Adrenal gland (tissue), 12 donors: ENCODE results near the gene ZNF85. TPM values are rescaled to one million over a fixed set of nuclear protein-coding genes. Genes with fewer than 3 reads are reported as not detected.
"Not testable (repeated sequence)": the region's sequence is repeated elsewhere in the genome, so short reads cannot be mapped to it uniquely, and the experiment has no call there.

Experiments
- DNase-seq, 7 donors: peaks; one replicate each; pipeline ENCODE4 v3.0.0-alpha.2; 2019 to 2020
- H3K27ac ChIP-seq, 5 donors: fragments of 200-600 bp; sonication (generic) in 4 of 5; 1 replicate in 3 of 5; 2 replicates in 2 of 5; pipeline versions ENCODE4 v1.5.1 to v1.8.0; 2016 to 2020; ENCODE audit warnings: mild to moderate bottlenecking in 1 of 5
- H3K27me3 ChIP-seq: fragments of 200-600 bp; 2 replicates; pipeline ENCODE4 v1.8.0; 2021
- H3K36me3 ChIP-seq, 2 donors: fragments of 200-600 bp; replicated peaks in 1 of 2; 1 replicate in 1 of 2; 2 replicates in 1 of 2; pipeline versions ENCODE4 v1.5.1 to v1.8.0; 2018 to 2022
- H3K4me1 ChIP-seq, 2 donors: fragments of 200-600 bp; replicated peaks in 1 of 2; 1 replicate in 1 of 2; 2 replicates in 1 of 2; pipeline versions ENCODE4 v1.5.1 to v1.8.0; 2018 to 2021
- H3K4me3 ChIP-seq, 4 donors: fragments of 200-600 bp; sonication (generic) in 3 of 4; one replicate each; pipeline ENCODE4 v1.5.1; 2016 to 2018
- H3K9me3 ChIP-seq, 3 donors: fragments of 200-600 bp; sonication (generic) in 1 of 3; replicated peaks in 1 of 3; 1 replicate in 2 of 3; 2 replicates in 1 of 3; pipeline versions ENCODE4 v1.5.1 to v1.8.0; 2016 to 2021
- CTCF ChIP-seq, 6 experiments: fragments of 450-650 bp in 4 of 6; fragments of 200-600 bp in 2 of 6; sonication (generic) in 1 of 6; IDR thresholded peaks; 1 replicate in 5 of 6; 2 replicates in 1 of 6; pipeline versions ENCODE4 v1.5.1 to v1.8.0; 2016 to 2021; ENCODE audit warnings: antibody characterized with exemption in 6 of 6, mild to moderate bottlenecking in 2 of 6, moderate library complexity in 1 of 6
- POLR2A ChIP-seq, 2 donors: fragments of 450-650 bp; IDR thresholded peaks; one replicate each; pipeline ENCODE4 v1.6.1; 2017; ENCODE audit warnings: antibody characterized with exemption in 2 of 2, mild to moderate bottlenecking in 2 of 2, moderate library complexity in 1 of 2
- WGBS, 4 donors: extraction: QIAGEN DNeasy Blood & Tissue Kit in 2 of 4; methylation state at CpG; one replicate each; pipeline versions ENCODE4 v1.1.5 to v1.1.7; 2013 to 2017; 5-methylcytosine and 5-hydroxymethylcytosine counted together
- intact Hi-C, 2 donors: fragments of 100-400 bp; cut with DNase I; formaldehyde crosslinking; loops; one replicate each; pipeline versions ENCODE4 v1.14.1 to v1.15.0; 2022 to 2023
- polyA plus RNA-seq, 3 donors: library from polyadenylated mRNA; stranded (reverse); fragments of 200-250 nt in 2 of 3; fragments of 350-450 nt in 1 of 3; fragmentation: Illumina TruSeq in 1 of 3; extraction: RNeasy Lipid Tissue Mini Kit (QIAGEN cat#74804) in 1 of 3; gene quantifications; one replicate each; pipeline ENCODE4 v1.2.3, GENCODE V29; 2013 to 2014
- total RNA-seq, 9 donors: library from RNA; depleted of rRNA in 4 of 9; stranded (reverse); fragments of >200 nt in 4 of 9; fragments of 120-200 nt in 1 of 9; fragmentation: NEBNext Ultra II Directional in 1 of 9; extraction: Animal tissue kit (Norgen Biotek cat#: 25700) in 1 of 9; gene quantifications; one replicate each; pipeline versions ENCODE4 v1.1.0 to v1.2.4, GENCODE V29; 2013 to 2023
- donor health status: healthy with polysubstance abuse.
- donor health status: Bipolar disorder and iron deficiency.
- donor health status: DM: yes; HTN: yes; CAD: no.
- donor health status: DM: no; HTN: no; CAD: no.
- donor health status: DM: no; HTN: no; CAD: no.
- donor health status: DM: yes; HTN: yes; CAD: no.

The ZNF85 gene
- total and polyA plus RNA-seq, 12 donors: 4.4 to 18.6 (median 11.0) TPM

GRCh38 chr19:20964798-20965197 is 41.7 kb downstream of the ZNF85 start:
- DNase-seq: no peak
- Histone ChIP-seq H3K4me3 (no peak overlapping the region), H3K36me3 (no peaks in the 10 kb centered on the region), H3K27ac (no peak overlapping the region), H3K27me3 (no peaks in the 10 kb centered on the region), H3K9me3 (no peaks in the 10 kb centered on the region), H3K4me1 (no peaks in the 10 kb centered on the region)
- intact Hi-C loops: no loop called here
- WGBS, 4 donors: 50 to 62% (median 51%) methylated on average over 3 to 4 of the region's 4 CpGs
- no peak for TF ChIP-seq CTCF (IDR thresholded peaks at IDR 0.05)

DNA sequence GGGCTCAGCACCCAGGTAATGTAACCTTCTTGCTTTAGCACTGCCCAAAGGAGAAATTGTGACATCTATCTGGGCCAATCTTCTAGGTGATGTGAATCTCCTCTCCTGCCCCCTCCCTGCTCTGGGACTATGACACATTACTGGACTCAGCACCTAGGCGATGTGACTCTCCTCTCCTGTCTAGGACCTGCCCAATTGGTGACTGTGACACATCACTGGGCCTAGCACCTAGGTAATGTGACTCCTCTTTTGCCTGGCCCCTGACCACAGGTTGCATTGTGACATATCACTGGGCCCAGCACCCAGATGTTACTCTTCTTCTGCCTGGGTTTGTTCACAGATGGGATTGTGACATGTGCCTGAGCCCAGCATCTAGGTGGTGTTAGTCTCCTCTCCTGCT is 45.0 kb downstream of the ZNF85 start:
- Histone ChIP-seq H3K4me3 (no peak overlapping the region), H3K4me1 (no peaks in the 10 kb centered on the region), H3K27ac (no peak overlapping the region), H3K27me3 (no peaks in the 10 kb centered on the region), H3K36me3 (no peaks in the 10 kb centered on the region), H3K9me3 (no peaks in the 10 kb centered on the region)
- WGBS, 4 donors: 78 to 100% (median 96%) methylated on average over 1 of the region's 1 CpG
- intact Hi-C loops: no loop called here
- TF ChIP-seq POLR2A (IDR thresholded peaks at IDR 0.05): no peak
- no peak for TF ChIP-seq CTCF (IDR thresholded peaks at IDR 0.05)
- DNase-seq: no peak

DNA sequence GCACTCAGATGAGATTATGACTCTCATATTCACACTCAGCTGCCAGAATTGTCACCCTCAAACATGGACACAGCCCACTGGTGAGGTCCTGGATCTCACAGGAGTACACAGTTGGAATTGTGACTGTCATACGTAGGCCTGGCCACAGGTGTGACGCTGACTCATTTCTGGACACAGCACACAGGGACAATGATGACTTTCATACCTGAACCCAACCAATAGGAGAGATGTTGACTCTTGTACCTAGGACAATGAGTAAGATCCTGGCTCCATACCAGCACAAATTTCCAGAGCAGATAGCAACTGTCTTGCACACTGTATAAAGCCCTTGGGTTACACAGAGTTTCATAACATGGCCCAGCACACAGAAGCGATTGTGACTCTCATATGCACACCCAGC is 46.4 kb downstream of the ZNF85 start:
- WGBS, 4 donors: 88 to 100% (median 92%) methylated on average over 1 to 3 of the region's 3 CpGs
- no peak for DNase-seq
- intact Hi-C loops: no loop called here
- TF ChIP-seq CTCF (IDR thresholded peaks at IDR 0.05): no peak
- no peak for TF ChIP-seq POLR2A (IDR thresholded peaks at IDR 0.05)
- H3K36me3 ChIP-seq: no peaks in the 10 kb centered on the region
- no peak overlapping the region for H3K4me3 ChIP-seq
- no peak overlapping the region for H3K27ac ChIP-seq
- H3K27me3 ChIP-seq: no peaks in the 10 kb centered on the region
- no peaks in the 10 kb centered on the region for H3K4me1 ChIP-seq
- H3K9me3 ChIP-seq: no peaks in the 10 kb centered on the region

GRCh38 chr19:20969898-20970297 is 46.8 kb downstream of the ZNF85 start:
- H3K27ac ChIP-seq: no peak overlapping the region
- H3K27me3 ChIP-seq: no peaks in the 10 kb centered on the region
- TF ChIP-seq POLR2A (IDR thresholded peaks at IDR 0.05): no peak
- TF ChIP-seq CTCF (IDR thresholded peaks at IDR 0.05): no peak
- no peaks in the 10 kb centered on the region for H3K36me3 ChIP-seq
- intact Hi-C loops: no loop called here
- H3K4me1 ChIP-seq: no peaks in the 10 kb centered on the region
- 67 to 97% (median 95%) methylated on average over 3 of the region's 3 CpGs for WGBS, 4 donors
- no peaks in the 10 kb centered on the region for H3K9me3 ChIP-seq
- DNase-seq: no peak
- H3K4me3 ChIP-seq: no peak overlapping the region

DNA sequence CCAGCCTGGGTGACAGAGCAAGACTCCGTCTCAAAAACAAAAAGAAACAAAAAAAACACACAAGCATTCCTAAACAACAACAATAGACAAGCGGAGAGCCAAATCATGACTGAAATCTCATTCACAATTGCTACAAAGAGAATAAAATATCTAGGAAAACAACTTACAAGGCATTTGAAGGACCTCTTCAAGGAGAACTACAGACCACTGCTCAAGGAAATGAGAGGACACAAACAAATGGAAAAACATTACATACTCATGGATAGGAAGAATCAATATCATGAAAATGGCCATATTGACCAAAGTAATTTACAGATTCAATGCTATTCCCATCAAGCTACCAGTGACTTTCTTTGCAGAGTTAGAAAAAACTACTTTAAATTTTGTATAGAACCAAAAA is 69.7 kb downstream of the ZNF85 start:
- DNase-seq, H3K36me3 ChIP-seq, H3K27ac ChIP-seq, H3K9me3 ChIP-seq, H3K4me3 ChIP-seq, H3K4me1 ChIP-seq, H3K27me3 ChIP-seq, intact Hi-C loops: not testable (repeated sequence)
- WGBS, 4 donors: 92 to 95% (median 95%) methylated on average over 2 of the region's 2 CpGs
